Measurements from ENCODE around the gene TMEM187.

- TF ChIP-seq POLR2AphosphoS5 (IDR thresholded peaks at IDR 0.05; ENCODE audit: low read depth, low read length) (no peak), POLR2A (IDR thresholded peaks at IDR 0.05; ENCODE audit: low read depth, low read length) (no peak), PAX5 (IDR thresholded peaks at IDR 0.05; ENCODE audit: insufficient read depth, low read length, severe bottlenecking) (no peak), TAF1 (IDR thresholded peaks at IDR 0.05; ENCODE audit: low read depth, low read length) (no peak), SPI1 (IDR thresholded peaks at IDR 0.05; ENCODE audit: low read depth, low read length) (no peak)
Measured at GRCh38 chrX:153969904-153970356, 2.6 kb upstream of the TMEM187 start.
